Body of pancreas (tissue), 4 donors: ENCODE measurements around the gene UCK1.

Source experiments
- CTCF ChIP-seq, 7 experiments: fragments of 450-650 bp in 4 of 7; fragments of 200-600 bp in 3 of 7; sonication (generic) in 3 of 7; IDR thresholded peaks; one replicate each; pipeline ENCODE4 v1.5.1; 2016 to 2019; ENCODE audit warnings: antibody characterized with exemption in 7 of 7
- POLR2A ChIP-seq, 3 donors: fragments of 450-650 bp; IDR thresholded peaks; one replicate each; pipeline ENCODE4 v1.6.1; 2016; ENCODE audit warnings: antibody characterized with exemption in 3 of 3, mild to moderate bottlenecking in 2 of 3

GRCh38 chr9:131477816-131478419 is 53.1 kb downstream of the UCK1 start:
- TF ChIP-seq CTCF (IDR thresholded peaks at IDR 0.05) (no peak), POLR2A (IDR thresholded peaks at IDR 0.05) (no peak)
